ENCODE data around the gene PEA15. TPM values are rescaled to one million over a fixed set of nuclear protein-coding genes. Genes with fewer than 3 reads are reported as not detected.

The PEA15 gene
- total RNA-seq, 1 experiment from 2014 or later: 81.4 TPM

DNA sequence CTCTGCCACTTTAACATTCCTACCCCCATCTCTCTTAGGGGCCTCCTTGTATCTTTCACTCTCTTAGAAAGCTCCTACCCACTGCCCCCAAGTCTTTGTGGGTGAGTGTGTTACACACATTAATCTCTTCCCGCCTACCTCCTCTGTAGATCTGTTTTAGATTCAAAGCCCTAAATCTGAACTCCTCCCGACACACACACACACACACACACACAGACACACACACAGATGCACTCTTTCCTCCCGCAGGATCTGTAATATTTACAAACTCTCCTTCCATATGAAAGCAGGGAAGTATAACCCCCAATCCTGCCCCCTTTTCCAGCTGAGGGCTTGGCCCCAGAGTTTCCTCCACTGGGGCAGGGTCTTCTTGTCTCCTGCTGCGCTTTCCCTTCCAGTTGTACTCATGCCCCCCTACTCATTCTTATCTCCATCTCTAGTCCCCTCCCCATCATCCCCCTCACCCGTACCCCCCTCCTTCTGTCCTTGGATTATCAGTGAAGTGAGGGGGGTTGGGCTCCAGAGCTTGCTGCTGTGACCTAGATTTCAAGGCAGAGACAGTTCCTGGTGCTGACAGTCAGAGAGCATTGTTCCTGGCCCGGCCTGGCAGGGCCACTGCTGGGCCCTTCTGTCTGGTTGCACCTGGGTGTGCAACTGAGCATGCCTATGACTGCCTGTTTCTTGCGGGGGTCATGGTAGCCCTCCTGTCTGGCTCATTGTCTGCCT is 4.3 kb downstream of the PEA15 start:
- Histone ChIP-seq H3K27me3 (ENCODE audit: control insufficient read depth, insufficient read depth, low read length) (no peaks in the 10 kb centered on the region), H3K4me3 (ENCODE audit: insufficient read depth, low read depth, low read length) (no peak overlapping the region), H3K36me3 (replicated peaks; ENCODE audit: control insufficient read depth, insufficient read depth, low read length) (peaks cover 32% of the 10 kb centered on the region)
- peak; percentile 58 for DNase-seq

DNA sequence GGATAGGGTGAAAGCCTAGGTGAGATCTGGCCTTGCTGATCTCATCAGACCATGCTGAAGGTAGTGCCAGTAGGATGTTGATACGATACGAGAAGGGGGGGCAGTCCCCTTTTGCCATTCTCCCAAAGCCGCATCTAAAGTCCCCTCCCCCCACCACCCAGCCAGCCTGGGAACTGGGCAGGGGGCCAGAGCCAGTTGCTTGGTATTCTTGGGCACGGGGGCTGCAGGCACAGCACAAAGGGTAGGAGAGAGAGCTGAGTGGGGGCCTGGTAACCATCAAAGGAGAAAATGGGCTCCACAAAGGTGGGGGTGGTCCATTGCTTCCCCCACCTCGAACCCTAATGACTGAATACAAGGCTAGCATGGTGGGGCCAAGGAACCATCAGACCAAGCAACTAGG is 5.4 kb downstream of the PEA15 start:
- DNase-seq: no peak
- Histone ChIP-seq H3K4me3 (ENCODE audit: insufficient read depth, low read depth, low read length) (no peak overlapping the region), H3K36me3 (replicated peaks; ENCODE audit: control insufficient read depth, insufficient read depth, low read length) (peaks cover 38% of the 10 kb centered on the region)

DNA sequence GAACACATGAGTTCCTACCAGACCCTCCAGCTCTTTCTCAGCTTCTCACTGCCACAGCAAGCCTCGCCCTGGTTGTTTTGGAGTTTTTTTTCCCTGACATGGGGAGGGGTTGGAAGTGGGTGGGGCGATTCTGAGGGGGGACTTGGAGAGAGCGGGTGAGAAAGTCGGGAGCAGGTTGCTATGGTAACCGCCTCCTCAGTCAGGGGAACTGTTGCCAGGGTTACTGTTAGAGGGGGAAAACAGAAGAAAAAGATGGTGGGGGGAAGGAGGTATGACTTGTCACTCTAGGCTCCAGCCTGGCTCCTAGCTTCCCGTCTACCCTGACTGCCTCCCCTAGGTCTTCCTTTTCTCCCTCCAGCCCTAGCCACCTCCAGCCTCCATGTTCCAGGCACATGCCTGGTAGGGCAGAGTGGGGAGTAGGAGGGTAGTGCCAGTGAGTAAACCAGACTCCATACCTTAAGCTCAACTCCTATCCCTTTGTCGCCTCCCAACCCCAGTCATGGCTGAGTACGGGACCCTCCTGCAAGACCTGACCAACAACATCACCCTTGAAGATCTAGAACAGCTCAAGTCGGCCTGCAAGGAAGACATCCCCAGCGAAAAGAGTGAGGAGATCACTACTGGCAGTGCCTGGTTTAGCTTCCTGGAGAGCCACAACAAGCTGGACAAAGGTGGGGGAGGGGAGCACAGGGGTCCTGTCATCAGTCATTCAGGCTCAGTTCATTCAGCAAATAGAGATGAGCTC is 6.0 kb downstream of the PEA15 start:
- Histone ChIP-seq H3K27me3 (ENCODE audit: control insufficient read depth, insufficient read depth, low read length) (no peaks in the 10 kb centered on the region), H3K36me3 (replicated peaks; ENCODE audit: control insufficient read depth, insufficient read depth, low read length) (peaks cover 42% of the 10 kb centered on the region), H3K4me3 (ENCODE audit: insufficient read depth, low read depth, low read length) (no peak overlapping the region)
- DNase-seq: peak; percentile 70

More for the DNA sequence above, 5.4 kb downstream of the PEA15 start:
- no peaks in the 10 kb centered on the region for H3K27me3 ChIP-seq (ENCODE audit: control insufficient read depth, insufficient read depth, low read length)

DNA sequence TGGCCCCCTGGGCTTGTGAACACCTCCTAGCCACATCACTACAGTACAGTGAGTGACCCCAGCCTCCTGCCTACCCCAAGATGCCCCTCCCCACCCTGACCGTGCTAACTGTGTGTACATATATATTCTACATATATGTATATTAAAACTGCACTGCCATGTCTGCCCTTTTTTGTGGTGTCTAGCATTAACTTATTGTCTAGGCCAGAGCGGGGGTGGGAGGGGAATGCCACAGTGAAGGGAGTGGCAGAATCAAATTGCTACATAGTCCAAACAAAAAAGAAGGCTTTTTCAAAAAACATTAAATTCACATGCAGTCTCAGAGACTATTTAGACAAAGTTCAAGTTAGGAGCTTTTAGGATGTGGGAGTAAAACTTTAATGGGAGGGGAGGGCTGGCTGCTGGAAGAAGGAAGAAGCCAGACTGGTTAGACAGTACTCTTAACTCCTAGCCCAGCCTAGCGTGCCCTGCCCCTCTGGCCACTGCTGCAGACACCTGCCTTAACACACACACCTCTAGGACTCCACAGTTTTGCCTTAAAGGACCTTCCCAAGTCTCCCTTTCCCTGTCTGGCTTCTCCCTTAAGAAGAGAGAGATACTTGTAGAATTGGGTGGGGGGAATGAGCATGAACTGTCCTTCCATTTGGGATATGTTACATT is 9.4 kb downstream of the PEA15 start:
- Histone ChIP-seq H3K36me3 (replicated peaks; ENCODE audit: control insufficient read depth, insufficient read depth, low read length) (peaks cover 51% of the 10 kb centered on the region), H3K4me3 (ENCODE audit: insufficient read depth, low read depth, low read length) (no peak overlapping the region), H3K27me3 (ENCODE audit: control insufficient read depth, insufficient read depth, low read length) (no peaks in the 10 kb centered on the region)
- no peak for DNase-seq

DNA sequence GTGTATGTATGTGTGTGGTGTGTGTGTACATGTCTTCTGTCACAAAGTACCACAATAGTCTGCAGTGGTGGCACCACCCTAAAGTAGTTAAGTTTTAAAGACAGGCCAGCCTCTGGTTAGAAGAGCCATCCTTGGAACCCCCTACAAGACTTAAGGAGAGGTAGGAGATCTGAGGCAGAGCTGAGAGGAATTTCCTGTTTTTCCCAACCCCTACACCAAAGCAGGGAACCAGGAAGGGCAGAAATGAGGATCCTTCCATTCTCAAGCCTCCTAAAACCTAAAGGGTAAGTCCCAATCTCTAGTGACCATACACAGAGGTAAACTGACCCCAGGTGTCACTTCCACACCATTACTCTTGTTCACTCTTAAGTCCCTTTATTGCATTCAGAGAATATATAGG is 11.1 kb downstream of the PEA15 start:
- Histone ChIP-seq H3K36me3 (replicated peaks; ENCODE audit: control insufficient read depth, insufficient read depth, low read length) (peaks cover 56% of the 10 kb centered on the region), H3K4me3 (ENCODE audit: insufficient read depth, low read depth, low read length) (no peak overlapping the region), H3K27me3 (ENCODE audit: control insufficient read depth, insufficient read depth, low read length) (no peaks in the 10 kb centered on the region)
- no peak for DNase-seq

DNA sequence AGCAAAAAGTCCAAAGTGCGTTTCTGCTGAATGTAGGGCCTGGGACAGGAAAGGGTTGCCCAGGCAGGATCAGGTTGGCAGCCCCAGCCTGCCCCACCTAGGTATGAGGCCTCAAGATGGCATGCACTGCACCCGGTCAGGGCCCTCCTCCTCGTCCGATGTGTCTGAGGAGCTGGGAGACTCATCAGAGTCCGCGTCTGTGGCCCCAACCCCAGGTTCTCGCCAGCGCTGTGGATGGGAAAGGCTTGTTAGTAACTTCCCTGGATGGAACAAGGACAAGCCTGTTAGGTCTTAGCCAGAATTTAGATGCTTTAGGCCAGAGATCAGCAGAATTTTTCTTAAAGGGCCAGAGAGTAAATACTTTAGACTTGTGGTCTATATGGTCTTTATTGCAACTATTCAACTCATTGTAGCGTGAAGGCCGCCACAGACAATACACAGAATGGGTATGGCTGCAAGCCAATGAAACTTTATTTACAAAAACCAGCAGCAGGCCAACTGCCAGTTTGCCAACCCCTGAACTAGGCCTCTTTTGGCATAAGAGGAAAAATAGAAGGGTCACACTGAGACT is 12.4 kb downstream of the PEA15 start:
- DNase-seq: no peak
- Histone ChIP-seq H3K4me3 (ENCODE audit: insufficient read depth, low read depth, low read length) (no peak overlapping the region), H3K27me3 (ENCODE audit: control insufficient read depth, insufficient read depth, low read length) (no peaks in the 10 kb centered on the region), H3K36me3 (replicated peaks; ENCODE audit: control insufficient read depth, insufficient read depth, low read length) (peaks cover 54% of the 10 kb centered on the region)

DNA sequence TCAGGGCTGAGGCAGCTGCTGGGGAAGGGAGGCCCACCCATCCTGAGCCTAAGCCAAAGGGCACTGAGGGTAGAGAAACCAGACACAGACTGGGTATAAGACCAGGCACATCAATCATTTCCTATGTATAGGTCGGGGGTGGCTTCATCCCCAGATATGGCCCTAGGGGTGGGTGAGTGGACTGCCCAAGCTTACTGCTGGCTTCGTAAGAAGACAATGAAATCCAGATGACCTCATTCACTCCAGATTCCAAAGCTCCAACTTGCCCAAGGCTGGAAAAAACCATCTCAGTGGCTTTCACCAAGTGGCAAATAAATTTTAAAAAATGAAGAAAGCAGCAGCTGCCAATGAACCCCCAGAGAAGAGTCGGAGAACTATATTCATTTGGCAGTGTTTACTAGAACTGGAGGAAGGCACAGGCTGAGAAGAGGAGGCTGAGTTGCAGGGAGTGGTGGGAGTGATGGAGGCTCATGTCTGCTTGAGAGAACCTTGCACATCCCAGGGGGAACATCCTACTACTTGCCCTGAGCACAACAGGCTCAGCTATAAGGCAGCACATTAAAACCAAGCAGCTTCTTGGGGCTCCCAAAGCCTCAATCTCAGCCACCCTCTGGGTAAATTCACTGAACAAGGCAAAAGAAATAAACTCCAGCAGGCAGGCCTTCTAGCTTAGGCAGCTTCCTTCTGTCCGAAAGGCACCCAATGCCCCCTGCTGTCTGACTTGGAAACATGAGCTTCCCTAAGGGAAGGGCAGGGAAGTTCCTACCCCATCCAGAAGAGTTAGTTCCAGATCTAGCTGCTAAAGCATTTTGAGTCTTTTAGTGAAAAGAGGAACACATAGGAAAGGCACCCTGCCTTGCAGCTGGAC is 14.1 kb downstream of the PEA15 start:
- peaks cover 54% of the 10 kb centered on the region for H3K36me3 ChIP-seq (replicated peaks; ENCODE audit: control insufficient read depth, insufficient read depth, low read length)
- peak; percentile 76 for DNase-seq
- no peak overlapping the region for H3K4me3 ChIP-seq (ENCODE audit: insufficient read depth, low read depth, low read length)
- H3K27me3 ChIP-seq (ENCODE audit: control insufficient read depth, insufficient read depth, low read length): no peaks in the 10 kb centered on the region

DNA sequence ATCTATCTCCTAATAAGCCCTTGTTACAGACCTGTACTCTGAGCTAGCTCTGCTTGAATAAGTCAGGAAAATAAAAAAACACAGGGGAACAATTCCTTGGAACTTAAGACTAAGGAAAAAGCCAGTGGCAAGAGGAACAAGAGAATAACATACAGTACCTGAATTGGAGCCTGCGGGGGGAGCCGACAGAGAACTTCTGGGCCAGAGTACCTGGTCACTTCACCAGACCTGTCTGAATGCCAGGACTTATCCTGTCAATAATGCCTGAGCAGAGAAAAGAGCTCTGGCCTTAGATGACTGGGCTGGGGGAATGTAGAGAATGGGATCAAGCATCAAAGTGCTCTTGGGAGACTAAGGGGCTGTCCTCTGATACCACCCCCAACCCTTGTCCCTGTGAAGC is 15.1 kb downstream of the PEA15 start:
- peaks cover 59% of the 10 kb centered on the region for H3K36me3 ChIP-seq (replicated peaks; ENCODE audit: control insufficient read depth, insufficient read depth, low read length)
- H3K27me3 ChIP-seq (ENCODE audit: control insufficient read depth, insufficient read depth, low read length): no peaks in the 10 kb centered on the region
- no peak overlapping the region for H3K4me3 ChIP-seq (ENCODE audit: insufficient read depth, low read depth, low read length)
- DNase-seq: no peak

DNA sequence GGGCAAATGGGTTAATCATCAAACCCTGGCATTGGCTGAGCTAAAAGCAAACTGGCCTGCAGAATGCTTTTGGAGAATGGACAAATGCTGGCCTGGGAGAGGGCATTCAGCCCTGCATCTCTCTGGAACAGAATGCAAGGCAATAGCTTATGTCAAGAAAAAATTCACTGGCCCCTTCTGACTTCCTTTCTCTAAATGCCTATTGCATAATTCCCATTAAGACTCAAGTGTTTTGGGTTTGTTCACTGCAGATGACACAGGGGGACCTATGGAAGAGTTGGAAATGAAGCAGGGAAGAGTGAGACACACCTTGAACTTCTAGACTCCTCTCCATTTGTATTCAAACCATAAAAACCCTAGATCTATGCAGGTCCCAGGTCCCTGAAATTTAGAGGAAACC is 15.9 kb downstream of the PEA15 start:
- Histone ChIP-seq H3K4me3 (ENCODE audit: insufficient read depth, low read depth, low read length) (no peak overlapping the region), H3K36me3 (replicated peaks; ENCODE audit: control insufficient read depth, insufficient read depth, low read length) (peaks cover 59% of the 10 kb centered on the region)

DNA sequence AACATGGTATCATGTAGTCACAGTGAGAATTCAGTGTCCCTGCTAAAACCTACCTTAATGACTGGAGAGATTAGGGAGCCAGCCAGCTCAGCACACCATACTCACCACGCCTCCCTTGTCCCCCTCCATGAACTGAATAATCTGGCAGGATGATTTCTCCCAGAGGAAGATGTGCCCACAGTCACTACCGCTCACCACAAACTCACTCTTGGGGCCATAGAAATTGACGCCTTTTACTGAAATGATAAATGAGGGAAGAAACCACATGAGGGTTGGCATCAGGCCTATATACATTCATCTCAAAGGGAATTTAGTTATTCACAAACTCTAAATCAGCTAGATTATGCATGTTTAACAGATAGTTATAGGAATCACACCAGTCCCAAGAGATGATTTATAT is 17.4 kb downstream of the PEA15 start:
- peaks cover 59% of the 10 kb centered on the region for H3K36me3 ChIP-seq (replicated peaks; ENCODE audit: control insufficient read depth, insufficient read depth, low read length)
- no peak overlapping the region for H3K4me3 ChIP-seq (ENCODE audit: insufficient read depth, low read depth, low read length)
- no peak for DNase-seq
- H3K27me3 ChIP-seq (ENCODE audit: control insufficient read depth, insufficient read depth, low read length): no peaks in the 10 kb centered on the region

More for the DNA sequence above, 15.9 kb downstream of the PEA15 start:
- H3K27me3 ChIP-seq (ENCODE audit: control insufficient read depth, insufficient read depth, low read length): no peaks in the 10 kb centered on the region
- DNase-seq: no peak

DNA sequence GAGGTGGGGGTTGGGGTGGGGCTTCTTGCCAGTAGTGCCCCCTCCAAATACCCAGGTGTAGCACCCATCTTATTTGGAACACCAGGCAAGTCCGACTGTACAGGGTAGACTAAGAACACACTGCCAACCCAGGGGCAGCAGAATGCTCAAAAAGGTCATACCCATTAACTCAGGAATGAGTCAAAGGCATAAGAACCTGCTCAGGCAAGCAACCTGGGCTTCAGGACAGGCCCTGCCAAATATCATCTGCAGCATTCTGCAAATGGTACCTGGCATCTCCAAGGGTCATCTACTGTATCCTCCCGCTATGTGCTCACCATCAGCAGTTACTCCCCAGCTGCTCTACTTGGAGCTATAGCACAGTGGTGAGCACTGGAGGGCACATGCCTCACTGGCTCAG is 19.4 kb downstream of the PEA15 start:
- Histone ChIP-seq H3K36me3 (replicated peaks; ENCODE audit: control insufficient read depth, insufficient read depth, low read length) (peaks cover 51% of the 10 kb centered on the region), H3K4me3 (ENCODE audit: insufficient read depth, low read depth, low read length) (no peak overlapping the region), H3K27me3 (ENCODE audit: control insufficient read depth, insufficient read depth, low read length) (no peaks in the 10 kb centered on the region)
- DNase-seq: no peak

DNA sequence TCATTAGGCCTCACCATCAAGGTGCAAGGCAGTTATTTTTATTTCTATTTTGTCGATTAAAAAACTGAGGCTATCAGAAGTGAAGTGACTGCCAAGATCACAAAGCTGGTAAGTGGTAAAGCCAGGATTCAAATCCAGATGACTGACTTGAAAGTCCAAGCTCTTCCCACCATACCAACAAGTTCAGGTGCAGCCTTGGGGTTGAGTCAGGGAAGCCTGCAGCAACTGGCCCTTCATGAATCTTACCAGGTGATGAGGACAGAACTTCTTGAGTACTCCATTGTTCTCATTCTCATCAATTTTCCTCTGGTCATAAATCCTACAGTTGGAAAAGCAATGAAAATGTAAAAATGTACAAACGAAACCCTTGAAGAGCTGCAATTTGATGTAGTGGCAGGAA is 20.2 kb downstream of the PEA15 start:
- H3K36me3 ChIP-seq (replicated peaks; ENCODE audit: control insufficient read depth, insufficient read depth, low read length): peaks cover 49% of the 10 kb centered on the region
- no peak for DNase-seq
- no peaks in the 10 kb centered on the region for H3K27me3 ChIP-seq (ENCODE audit: control insufficient read depth, insufficient read depth, low read length)
- H3K4me3 ChIP-seq (ENCODE audit: insufficient read depth, low read depth, low read length): no peak overlapping the region

DNA sequence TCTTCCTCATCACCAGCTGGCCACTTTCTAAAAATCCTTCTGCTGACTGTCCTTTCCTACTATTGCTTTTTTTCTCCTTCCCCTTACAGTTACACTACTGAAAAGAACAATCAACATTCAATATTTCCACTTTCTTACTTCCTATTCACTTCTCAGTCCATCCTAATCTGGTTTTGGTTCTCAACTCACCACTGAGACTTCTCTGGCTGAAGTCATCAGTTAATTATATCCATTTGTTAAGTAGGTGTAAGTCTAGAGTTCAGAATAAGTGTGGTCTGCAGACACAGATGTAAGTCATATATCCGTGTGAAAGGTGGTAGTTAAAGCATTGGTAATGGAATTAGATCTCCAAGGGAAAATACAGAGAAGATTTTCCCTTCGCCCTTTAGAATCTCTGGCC is 21.4 kb downstream of the PEA15 start:
- no peaks in the 10 kb centered on the region for H3K27me3 ChIP-seq (ENCODE audit: control insufficient read depth, insufficient read depth, low read length)
- H3K4me3 ChIP-seq (ENCODE audit: insufficient read depth, low read depth, low read length): no peak overlapping the region
- H3K36me3 ChIP-seq (replicated peaks; ENCODE audit: control insufficient read depth, insufficient read depth, low read length): peaks cover 49% of the 10 kb centered on the region
- DNase-seq: no peak

DNA sequence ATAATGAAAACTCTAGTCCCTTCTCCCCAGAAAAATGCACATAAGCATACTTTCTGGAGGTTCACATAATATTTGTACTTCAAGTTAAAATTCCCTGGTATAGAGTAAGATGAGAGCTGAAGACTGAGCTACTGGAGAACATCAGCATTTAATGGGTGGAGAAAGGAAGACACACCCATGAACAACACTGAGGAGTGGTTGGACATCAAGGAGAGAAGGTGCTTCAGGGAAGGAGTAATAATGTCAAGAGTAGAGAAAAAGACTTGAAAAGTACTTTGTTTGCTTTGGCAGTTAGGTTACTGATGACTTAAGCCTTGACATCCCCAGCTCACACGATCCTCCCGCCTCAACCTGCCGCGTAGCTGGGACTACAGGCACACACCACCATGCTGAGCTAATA is 21.9 kb downstream of the PEA15 start:
- Histone ChIP-seq H3K36me3 (replicated peaks; ENCODE audit: control insufficient read depth, insufficient read depth, low read length) (peaks cover 49% of the 10 kb centered on the region), H3K27me3 (ENCODE audit: control insufficient read depth, insufficient read depth, low read length) (no peaks in the 10 kb centered on the region), H3K4me3 (ENCODE audit: insufficient read depth, low read depth, low read length) (no peak overlapping the region)
- no peak for DNase-seq

Data from H7 (cell line).